Right kidney (tissue), 9 donors: ENCODE results near the gene AP4M1.

ENCODE experiments used
- DNase-seq: peaks from one replicate; pipeline ENCODE4 v3.0.0-alpha.2; 2016
- long read RNA-seq, 8 donors: transcript quantifications; one replicate each; lab custom pipeline, GENCODE V29; 2026

The AP4M1 gene, protein sequence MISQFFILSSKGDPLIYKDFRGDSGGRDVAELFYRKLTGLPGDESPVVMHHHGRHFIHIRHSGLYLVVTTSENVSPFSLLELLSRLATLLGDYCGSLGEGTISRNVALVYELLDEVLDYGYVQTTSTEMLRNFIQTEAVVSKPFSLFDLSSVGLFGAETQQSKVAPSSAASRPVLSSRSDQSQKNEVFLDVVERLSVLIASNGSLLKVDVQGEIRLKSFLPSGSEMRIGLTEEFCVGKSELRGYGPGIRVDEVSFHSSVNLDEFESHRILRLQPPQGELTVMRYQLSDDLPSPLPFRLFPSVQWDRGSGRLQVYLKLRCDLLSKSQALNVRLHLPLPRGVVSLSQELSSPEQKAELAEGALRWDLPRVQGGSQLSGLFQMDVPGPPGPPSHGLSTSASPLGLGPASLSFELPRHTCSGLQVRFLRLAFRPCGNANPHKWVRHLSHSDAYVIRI
- long read RNA-seq, donor 1, transcript AP4M1-201 (15 exons, 1,817 nt): major isoform, 8 of 9 reads
- long read RNA-seq, donor 1, partial matches to known transcripts: 0 of 9 reads
- long read RNA-seq, donor 1, other reads (novel, unspliced or antisense): 0 of 9 reads
- long read RNA-seq, donor 2, transcript AP4M1-201 (15 exons, 1,817 nt): major isoform, 6 of 7 reads
- long read RNA-seq, donor 2, partial matches to known transcripts: 0 of 7 reads
- long read RNA-seq, donor 2, other reads (novel, unspliced or antisense): 0 of 7 reads
- long read RNA-seq, donor 3, partial matches to known transcripts: 0 of 3 reads
- long read RNA-seq, donor 3, other reads (novel, unspliced or antisense): 0 of 3 reads
- long read RNA-seq, donor 4, partial matches to known transcripts: 19 of 23 reads
- long read RNA-seq, donor 4, other reads (novel, unspliced or antisense): 0 of 23 reads
- long read RNA-seq, donor 5, partial matches to known transcripts: 0 of 6 reads
- long read RNA-seq, donor 5, other reads (novel, unspliced or antisense): 0 of 6 reads
- long read RNA-seq, donor 6, partial matches to known transcripts: 24 of 35 reads
- long read RNA-seq, donor 6, other reads (novel, unspliced or antisense): 5 of 35 reads
- long read RNA-seq, donor 7, transcript AP4M1-201 (15 exons, 1,817 nt): major isoform, 12 of 68 reads
- long read RNA-seq, donor 7, partial matches to known transcripts: 53 of 68 reads
- long read RNA-seq, donor 7, other reads (novel, unspliced or antisense): 0 of 68 reads
- long read RNA-seq, donor 8, transcript AP4M1-201 (15 exons, 1,817 nt): major isoform, 7 of 8 reads
- long read RNA-seq, donor 8, partial matches to known transcripts: 0 of 8 reads
- long read RNA-seq, donor 8, other reads (novel, unspliced or antisense): 0 of 8 reads

DNA sequence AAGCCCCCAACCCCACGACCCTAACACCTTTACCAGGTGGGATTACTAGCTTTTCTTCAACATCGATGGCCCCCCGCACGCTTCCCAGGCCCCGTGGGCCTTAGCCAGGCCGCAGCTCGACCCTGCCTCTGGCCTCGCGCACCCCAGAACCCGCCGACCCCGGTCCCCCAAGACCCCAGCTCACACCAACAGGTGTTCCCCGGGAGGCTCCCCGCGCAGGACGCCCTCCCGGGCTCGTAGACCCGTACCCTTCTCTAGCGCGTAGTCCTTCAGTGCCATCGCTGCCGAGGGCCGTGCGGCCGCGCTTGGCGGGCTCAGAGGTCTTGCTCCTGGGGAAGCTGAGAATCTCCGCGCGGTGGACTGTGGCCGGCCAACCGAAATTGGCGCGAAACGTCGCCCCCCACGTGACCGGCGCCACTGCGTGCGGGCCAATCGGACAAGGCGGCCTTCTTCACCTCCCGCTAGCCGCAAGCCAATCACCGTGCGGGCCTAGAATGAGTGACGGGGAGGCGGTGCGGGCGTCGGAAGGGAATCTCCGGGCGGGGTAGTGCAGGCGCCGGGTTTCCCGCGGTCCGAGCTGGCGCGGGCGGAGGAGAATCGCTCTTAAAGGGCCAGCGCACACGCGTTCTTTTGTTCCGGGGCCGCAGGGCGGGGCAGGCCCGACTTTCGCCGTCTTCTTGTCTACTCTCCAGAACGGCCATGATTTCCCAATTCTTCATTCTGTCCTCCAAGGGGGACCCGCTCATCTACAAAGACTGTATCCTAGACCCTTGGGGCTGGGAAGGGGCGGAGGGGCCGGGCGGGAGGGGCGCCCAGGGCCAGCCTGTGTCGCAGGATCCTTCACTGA, at the start of gene AP4M1, which contains the start of gene MCM7:
Gene AP4M1, plus strand, starts transcription at position 628 of the 847 bp plus-strand sequence. Its CDS starts 72 bp downstream, at position 700.
Gene MCM7, minus strand, starts transcription at position 382 of the 847 bp plus-strand sequence. Its CDS starts 103 bp downstream, at position 279.
- peak; percentile 85 for DNase-seq

DNA sequence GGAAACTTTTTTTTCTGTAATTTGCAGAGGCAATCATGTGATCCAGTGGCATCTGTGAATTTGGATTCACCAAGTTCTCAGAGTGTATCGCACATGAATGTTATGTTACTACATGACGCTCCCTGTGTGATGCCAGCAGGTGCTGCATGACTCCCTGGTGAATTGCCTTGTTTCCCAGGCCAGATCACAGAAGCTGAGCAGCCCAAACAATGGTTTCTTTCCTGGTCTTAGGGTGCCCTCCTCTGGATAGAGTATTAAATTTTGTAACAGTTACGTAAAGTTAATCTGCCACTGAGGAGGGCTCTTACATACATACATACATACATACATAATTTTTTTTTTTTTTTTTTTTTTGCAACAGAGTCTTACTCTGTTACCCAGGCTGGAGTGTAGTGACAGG, 48.2 kb upstream of the AP4M1 start:
- DNase-seq: no peak

DNA sequence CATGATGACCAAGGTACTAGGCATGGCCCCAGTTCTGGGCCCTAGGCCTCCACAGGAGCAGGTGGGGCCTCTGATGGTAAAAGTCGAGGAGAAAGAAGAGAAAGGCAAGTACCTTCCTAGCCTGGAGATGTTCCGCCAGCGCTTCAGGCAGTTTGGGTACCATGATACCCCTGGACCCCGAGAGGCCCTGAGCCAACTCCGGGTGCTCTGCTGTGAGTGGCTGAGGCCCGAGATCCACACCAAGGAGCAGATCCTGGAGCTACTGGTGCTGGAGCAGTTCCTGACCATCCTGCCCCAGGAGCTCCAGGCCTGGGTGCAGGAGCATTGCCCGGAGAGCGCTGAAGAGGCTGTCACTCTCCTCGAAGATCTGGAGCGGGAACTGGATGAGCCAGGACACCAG, 44.4 kb upstream of the AP4M1 start:
- DNase-seq: no peak

DNA sequence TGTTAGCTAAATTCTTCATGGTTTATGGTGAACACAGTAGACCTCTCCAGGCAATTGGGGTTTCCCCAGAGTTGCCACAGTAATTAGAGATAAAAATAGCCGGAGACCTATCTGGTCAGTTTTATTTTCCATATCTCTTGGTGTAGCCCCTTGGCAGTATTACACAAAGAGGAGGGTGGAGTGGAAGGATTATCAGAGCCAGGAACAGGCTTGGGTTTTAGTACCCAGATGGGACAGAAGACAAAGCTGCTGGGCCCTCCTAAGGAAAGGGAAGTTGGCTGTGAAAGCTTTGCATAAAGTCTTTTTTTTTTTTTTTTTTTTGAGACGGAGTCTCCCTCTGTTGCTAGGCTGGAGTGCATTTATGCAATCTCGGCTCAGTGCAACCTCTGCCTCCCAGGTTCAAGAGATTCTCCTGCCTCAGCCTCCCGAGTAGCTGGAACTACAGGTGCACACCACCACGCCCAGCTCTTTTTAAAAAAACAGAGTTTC, 42.1 kb upstream of the AP4M1 start:
- DNase-seq: no peak

DNA sequence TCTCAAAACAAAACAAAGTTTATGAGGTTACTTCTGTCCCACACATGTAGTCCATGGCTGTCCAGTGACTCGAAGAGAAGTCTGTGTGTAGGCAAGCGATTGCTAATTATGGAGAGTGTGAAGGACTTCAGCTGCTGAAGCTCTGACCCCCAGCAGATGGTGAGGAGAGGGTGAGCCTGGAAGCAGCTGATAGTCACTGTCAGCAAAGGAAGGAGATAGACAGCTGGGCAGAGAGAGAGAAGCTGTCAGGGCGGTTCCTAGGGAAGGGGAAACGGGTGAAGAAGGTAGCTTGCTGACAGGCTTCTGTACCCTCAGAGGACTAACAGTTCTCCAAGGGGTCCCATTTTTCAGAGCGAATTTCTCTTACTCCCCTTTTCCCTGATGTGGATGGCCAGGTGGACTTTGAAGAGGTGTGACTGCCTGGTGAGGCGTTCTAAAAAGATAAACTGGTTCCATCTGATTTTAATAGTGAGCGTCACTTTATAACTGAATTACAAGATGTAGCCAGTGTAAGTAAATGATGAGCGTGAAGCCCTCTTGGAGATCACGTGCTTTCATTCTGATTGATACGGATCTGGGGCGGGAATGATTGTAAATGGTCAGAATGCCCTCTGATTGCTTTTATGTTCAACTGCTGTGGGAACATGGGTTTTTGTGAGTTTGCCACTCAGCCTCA, 39.8 kb upstream of the AP4M1 start:
- DNase-seq: no peak

DNA sequence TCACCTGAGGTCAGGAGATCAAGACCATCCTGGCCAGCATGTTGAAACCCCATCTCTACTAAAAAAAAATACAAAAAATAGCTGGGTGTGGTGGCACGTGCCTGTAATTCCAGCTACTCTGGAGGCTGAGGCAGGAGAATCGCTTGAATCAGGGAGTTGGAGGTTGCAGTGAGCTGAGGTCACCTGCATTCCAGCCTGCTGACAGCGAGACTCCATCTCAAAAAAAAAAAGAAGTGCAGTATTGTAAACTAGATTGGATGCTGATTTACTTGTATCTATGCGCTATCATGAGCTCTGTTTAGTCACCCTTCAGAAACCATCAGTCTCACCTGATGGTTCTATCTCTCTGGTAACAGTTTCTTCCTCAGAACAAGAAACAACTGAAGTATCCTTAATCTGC, 38.1 kb upstream of the AP4M1 start:
- DNase-seq: no peak

DNA sequence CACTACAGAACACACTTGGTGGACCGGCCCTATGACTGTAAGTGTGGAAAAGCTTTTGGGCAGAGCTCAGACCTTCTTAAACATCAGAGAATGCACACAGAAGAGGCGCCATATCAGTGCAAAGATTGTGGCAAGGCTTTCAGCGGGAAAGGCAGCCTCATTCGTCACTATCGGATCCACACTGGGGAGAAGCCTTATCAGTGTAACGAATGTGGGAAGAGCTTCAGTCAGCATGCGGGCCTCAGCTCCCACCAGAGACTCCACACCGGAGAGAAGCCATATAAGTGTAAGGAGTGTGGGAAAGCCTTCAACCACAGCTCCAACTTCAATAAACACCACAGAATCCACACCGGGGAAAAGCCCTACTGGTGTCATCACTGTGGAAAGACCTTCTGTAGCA, 37.3 kb upstream of the AP4M1 start:
- no peak for DNase-seq

DNA sequence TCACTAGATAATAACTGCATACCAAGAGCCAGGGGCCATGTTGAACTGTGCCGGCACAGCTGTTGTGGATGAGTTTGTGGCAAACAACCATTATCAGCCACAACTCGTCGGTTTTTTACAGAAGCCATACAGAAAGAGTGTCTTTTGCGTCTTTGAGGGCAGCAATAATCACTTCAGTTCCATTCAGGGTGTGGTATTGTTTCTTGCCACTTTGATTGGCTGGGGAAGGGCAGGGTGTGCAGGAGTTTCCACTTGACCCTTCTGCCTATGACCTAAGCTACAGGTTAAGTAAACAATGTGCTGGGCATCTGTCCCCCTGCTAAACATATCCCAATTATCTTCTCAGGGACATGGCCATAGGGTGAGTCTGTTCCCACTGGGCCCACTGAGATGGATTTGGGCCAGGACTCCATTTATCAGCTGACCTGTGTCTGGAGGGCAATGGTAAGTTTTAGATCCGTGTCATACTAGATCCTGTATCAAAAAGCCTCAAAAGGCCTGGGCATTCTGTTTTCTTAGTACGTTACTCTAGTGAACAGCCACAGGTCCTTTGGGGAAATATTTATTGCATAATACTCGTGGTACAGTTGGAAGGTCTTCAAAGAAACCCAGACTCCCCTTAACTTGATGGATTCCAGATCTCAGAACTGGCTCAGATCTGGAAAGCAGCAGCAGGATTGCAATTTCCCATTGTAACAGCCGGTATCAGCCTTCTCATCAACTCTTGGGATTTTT, 35.8 kb upstream of the AP4M1 start:
- no peak for DNase-seq

DNA sequence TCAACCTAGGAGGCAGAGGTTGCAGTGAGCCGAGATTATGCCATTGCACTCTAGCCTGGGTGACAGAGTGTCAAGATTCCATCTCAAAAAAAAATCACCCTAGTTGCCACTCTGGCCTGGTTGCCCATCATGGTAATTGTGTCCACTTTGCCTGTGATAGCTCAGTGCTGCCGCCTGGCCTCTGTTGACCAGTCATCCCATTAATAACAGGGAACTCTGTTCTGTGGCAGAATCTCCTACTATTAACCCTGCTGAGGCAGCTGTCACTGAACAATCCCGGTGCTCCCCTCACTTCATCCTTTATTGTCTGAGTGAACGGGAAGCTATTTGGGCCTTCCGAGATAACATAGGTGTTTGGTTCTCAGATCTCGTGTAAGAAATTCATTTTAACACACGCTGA, 34.5 kb upstream of the AP4M1 start:
- no peak for DNase-seq

DNA sequence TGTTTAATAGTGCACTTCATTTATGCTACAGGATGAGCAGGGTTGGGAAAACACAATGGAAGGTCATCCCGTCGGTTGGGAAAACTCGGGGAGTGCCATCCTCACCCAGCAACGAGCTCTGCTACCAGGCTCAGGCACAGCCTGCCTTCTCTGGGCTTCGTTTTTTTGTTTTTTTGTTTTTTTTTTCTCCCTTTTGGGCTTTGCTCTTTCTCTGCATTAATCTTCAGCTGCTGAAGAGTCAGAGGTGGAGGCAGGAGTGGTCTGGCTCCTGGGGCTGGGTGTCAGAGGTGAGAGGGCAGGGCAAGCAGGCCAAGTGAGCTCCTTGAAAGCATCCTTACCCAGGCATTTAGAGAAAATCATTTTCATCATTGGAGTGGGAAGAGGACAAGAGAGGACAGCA, 31.5 kb upstream of the AP4M1 start:
- no peak for DNase-seq

DNA sequence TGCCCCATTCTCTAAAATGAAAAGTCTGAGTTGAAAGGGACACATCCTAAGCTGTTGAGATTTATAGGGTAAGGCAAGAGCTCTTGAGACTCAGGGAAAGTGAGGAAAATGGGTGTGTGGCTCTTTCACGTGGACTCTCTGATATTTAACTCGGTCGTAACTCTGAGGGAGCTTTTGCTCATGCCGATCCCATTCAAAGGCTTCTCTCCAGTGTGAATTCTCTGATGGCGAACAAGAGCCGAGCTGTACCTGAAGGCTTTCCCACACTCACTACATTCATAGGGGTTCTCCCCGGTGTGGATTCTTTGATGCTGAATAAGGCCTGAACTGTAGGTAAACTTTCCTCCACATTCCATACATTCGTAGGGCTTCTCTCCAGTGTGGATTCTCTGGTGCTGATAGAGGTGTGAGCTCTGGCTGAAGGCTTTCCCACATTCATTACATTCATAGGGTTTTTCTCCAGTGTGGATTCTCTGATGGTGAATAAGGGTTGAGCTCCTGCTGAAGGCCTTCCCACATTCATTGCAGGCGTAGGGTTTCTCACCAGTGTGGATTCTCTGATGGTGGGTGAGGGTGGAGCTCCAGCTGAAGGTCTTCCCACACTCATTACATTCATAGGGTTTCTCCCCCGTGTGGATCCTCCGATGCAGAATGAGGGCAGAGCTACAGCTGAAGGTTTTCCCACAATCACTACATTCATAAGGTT, 30.3 kb upstream of the AP4M1 start:
- DNase-seq: no peak

DNA sequence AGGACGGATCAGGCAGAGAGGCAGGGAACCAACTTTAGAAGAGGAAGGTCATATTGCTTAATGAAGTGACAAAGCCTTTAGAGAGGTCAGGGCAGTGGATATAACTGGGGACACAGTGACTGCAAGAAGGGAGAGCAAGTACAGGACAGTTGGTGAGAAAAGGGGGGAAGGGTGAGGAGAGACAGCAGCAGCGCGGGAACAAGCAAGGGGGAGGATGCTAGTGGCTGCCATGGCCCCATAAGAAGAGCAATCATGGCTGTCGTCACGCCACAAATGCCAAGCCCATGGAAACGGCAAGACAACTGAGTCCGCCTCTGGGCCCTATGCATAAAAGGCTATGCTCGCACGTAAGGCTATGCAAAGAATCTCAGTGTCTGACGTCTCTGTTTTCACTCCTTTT, 29.0 kb upstream of the AP4M1 start:
- DNase-seq: no peak

DNA sequence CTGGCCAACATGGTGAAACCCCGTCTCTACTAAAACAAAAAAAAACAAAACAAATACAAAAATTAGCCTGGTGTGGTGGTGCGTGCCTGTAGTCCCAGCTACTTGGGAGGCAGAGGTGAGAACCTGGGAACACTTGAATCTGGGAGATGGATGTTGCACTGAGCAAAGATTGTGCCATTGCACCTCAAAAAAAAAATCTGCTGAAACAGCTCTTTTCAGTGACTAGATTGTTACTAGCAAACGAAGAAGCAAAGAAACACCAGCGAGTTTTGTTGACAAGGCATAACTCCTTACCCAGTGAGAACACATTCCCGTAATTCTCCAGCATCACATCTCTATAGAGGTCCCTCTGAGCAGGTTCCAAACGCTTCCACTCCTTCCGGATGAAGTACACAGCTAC, 26.6 kb upstream of the AP4M1 start:
- DNase-seq: no peak

DNA sequence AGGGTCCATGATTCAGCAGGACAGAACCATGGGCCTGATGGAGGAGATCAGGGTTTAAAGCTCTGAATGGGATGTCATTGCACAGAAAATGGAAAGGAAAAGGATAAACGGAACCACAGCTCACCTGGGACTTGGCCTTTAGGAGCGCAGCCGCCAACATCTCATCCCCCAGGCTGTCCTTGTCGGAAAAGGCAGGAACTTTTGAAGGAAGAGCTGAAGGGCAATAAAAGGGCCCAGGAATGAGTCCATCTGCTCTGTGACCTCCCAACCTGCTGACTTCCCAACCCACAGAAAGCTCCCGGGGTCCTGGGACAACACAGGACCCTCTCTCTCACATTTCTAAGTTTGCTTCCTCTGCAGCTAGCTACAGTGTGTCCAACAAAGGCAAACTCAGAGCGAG, 26.0 kb upstream of the AP4M1 start:
- no peak for DNase-seq

DNA sequence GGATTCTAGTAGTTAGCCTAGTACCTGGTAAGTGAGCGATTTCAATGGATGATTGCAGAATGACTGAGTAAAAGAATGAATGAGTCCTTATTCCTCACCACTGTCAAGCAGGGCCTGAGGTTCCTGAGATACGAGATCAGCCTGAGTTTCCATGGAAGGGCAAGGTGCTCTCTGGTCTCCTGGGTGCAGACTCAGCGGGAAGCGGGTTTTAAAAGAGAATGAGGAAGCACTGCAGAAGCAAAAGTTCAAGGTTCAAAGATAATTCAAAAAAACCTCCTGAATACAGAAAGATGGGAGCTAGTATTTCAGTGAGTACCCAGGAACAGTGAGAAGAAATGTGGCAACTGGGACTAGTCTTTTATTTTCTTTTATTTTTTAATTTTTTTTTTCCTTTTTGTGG, 24.2 kb upstream of the AP4M1 start:
- no peak for DNase-seq

DNA sequence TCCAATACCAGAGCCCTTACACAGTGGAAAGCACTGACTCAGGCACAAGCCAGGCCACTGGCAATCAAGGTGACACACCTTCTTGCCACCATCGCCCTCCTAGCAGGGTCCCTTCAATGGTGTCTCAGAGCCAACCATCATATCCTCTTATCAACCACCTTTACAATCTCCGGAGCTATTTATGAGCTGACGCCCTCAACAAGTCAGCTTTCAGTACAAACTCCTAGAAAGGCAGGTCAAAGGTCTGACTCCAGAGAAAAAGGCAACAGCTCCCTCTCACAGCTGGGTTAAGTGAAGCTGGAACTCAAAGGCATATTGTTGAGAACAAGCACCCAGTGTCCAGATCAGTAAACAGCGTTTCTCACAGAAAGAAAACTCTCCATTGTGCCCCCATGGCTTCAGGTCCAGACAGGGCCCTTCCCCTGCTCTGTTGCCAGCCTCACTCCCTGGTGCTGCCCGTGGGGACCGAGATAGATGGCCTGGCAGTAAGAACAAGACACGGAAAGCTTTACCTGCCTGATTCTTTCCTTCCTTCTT, 22.4 kb upstream of the AP4M1 start:
- DNase-seq: no peak

DNA sequence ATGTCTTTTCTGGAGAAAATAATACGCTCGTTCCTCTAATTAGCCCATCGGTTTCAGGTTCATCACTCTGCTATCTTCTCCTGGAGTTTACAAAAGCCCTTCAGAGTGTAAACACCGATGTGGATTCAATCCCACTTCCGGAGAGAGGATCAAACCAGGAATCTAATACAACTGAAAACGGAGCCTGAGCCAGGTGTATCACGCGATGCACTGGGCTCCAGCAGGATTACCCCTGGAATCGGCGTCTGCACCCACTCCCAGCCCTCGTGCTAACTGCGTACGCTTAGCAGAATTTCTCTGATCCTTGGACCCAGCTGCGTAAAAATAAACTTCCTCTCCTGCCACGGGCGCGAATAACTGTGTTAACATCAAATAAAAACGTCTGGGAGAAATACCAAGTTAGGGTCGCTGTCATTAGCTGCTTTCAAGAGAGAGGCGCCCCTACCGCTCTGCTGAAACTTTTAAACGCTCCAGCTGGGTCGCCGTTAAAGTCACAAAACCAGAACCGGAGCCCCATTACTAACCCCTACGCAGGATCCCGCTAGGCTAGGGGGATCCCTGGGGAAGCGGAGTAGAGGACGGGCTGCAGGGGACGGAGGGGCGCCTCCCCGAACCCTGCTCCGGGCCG, 20.4 kb upstream of the AP4M1 start:
- no peak for DNase-seq

DNA sequence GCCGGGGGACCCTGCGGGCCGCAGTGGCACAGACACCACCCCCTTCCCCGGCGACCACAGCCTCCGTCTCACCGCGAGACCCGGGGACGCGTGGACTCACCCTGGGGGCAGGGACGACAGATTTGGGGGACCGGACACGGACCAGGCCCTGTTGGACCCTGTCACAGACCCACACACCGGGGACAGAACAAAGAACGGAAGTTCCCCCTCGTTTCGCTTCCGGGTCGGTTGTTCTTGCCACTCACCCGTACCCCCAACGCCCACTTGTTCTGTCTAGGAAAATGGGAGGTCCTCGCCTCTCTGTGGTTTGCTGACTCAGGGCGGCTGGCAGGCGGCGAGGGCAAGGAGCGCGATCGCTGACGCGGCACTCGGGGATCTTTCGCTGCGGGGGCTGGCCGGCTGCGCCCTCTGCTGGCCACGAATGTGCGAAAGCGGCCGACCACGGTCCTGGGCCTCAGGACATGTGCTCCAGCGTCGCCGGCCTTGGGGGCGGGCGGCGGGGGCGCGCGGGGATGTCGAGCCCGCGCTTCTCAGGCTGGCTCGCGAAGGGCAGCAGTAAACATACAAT, 19.8 kb upstream of the AP4M1 start, which contains the start of gene ZNF3:
Gene ZNF3, minus strand, starts transcription at position 189 of the 568 bp plus-strand sequence. CDS start 4,366 bp downstream, outside the sequence.
- DNase-seq: peak; percentile 89
